Keratinocyte (primary cell): ENCODE results near the gene BCAS1. TPM values are rescaled to one million over a fixed set of nuclear protein-coding genes. Genes with fewer than 3 reads are reported as not detected.

Source experiments
- DNase-seq: peaks from one replicate; pipeline ENCODE4 v3.0.0-alpha.2; 2011; ENCODE audit warnings: low read depth, missing footprints, low spot score
- FAIRE-seq: peaks from 2 replicates; lab custom pipeline; 2011; peaks lifted over from hg19 to GRCh38; lab: Jason Lieb, UNC
- H2AFZ ChIP-seq: 2 replicates; pipeline ENCODE4 v1.6.0; 2012; ENCODE audit warnings: low read length, control low read depth, inconsistent platforms; ENCODE audit not compliant: control insufficient read depth
- H3K27ac ChIP-seq: 2 replicates; pipeline ENCODE4 v1.5.1; 2011; ENCODE audit warnings: low read length; ENCODE audit not compliant: control insufficient read depth, insufficient read depth
- H3K27me3 ChIP-seq: 3 replicates; pipeline ENCODE4 v1.6.0; 2011; ENCODE audit warnings: low read length; ENCODE audit not compliant: control insufficient read depth, insufficient read depth; ENCODE audit errors: extremely low read depth
- H3K36me3 ChIP-seq, 2 experiments: 2 replicates in 1 of 2; 3 replicates in 1 of 2; pipeline ENCODE4 v1.5.1; 2011; ENCODE audit warnings: low read length in 2 of 2, mild to moderate bottlenecking in 1 of 2; ENCODE audit not compliant: control insufficient read depth in 2 of 2, insufficient read depth in 2 of 2; ENCODE audit errors: extremely low read depth in 1 of 2
- H3K4me1 ChIP-seq: 3 replicates; pipeline ENCODE4 v1.5.1; 2011; ENCODE audit warnings: low read length; ENCODE audit not compliant: control insufficient read depth, insufficient read depth; ENCODE audit errors: extremely low read depth
- H3K4me2 ChIP-seq: 3 replicates; pipeline ENCODE4 v1.6.0; 2011; ENCODE audit warnings: low read depth, low read length; ENCODE audit not compliant: control insufficient read depth, insufficient read depth; ENCODE audit errors: extremely low read depth
- H3K4me3 ChIP-seq, 3 experiments: fragments of 200-600 bp in 1 of 3; sonication (generic) in 1 of 3; 2 replicates in 2 of 3; 3 replicates in 1 of 3; pipeline ENCODE4 v1.5.1; 2011 to 2016; ENCODE audit warnings: low read length in 3 of 3, mild to moderate bottlenecking in 3 of 3, control low read depth in 2 of 3, inconsistent platforms in 1 of 3, low read depth in 1 of 3, mixed read lengths in 1 of 3, mixed run types in 1 of 3, moderate library complexity in 1 of 3; ENCODE audit not compliant: control insufficient read depth in 2 of 3, insufficient read depth in 2 of 3; ENCODE audit errors: extremely low read depth in 1 of 3
- H3K79me2 ChIP-seq: 2 replicates; pipeline ENCODE4 v1.6.0; 2012; ENCODE audit warnings: low read length; ENCODE audit not compliant: control insufficient read depth, insufficient read depth
- H3K9ac ChIP-seq: 3 replicates; pipeline ENCODE4 v1.6.0; 2011; ENCODE audit warnings: low read length; ENCODE audit not compliant: control insufficient read depth, insufficient read depth; ENCODE audit errors: extremely low read depth
- H3K9me1 ChIP-seq: 3 replicates; pipeline ENCODE4 v1.6.0; 2011; ENCODE audit warnings: low read length; ENCODE audit not compliant: control insufficient read depth, insufficient read depth; ENCODE audit errors: extremely low read depth
- H3K9me3 ChIP-seq: 2 replicates; pipeline ENCODE4 v1.5.1; 2012; ENCODE audit warnings: low read depth, low read length; ENCODE audit not compliant: control insufficient read depth
- H4K20me1 ChIP-seq: 3 replicates; pipeline ENCODE4 v1.6.0; 2011; ENCODE audit warnings: low read length; ENCODE audit not compliant: control insufficient read depth, insufficient read depth; ENCODE audit errors: extremely low read depth
- EZH2 ChIP-seq: IDR thresholded peaks from one replicate; pipeline ENCODE4 v1.6.1; 2012; ENCODE audit warnings: inconsistent platforms, mild to moderate bottlenecking, low read length, moderate library complexity
- dilution Hi-C: fragments of 300-500 bp; cut with MboI; formaldehyde crosslinking; loops from one replicate; pipeline ENCODE4 v1.7.0; 2020; ENCODE audit warnings: low sequenced_read_pairs; ENCODE audit not compliant: extremely low pct_ligation_motif_present
- polyA plus RNA-seq, 5 experiments: library from polyadenylated mRNA; depleted of rRNA in 3 of 5; stranded (reverse) in 3 of 5; stranded (forward) in 1 of 5; unstranded in 1 of 5; fragments of >200 nt; gene quantifications; 1 replicate in 1 of 5; 2 replicates in 3 of 5; 3 replicates in 1 of 5; pipeline versions ENCODE4 v1.2.1 to v1.2.3, GENCODE V29; 2011 to 2012; ENCODE audit warnings: missing spikeins in 2 of 5, low read depth in 1 of 5, low replicate concordance in 1 of 5
- TF ChIP-seq, protein P1 (sequence below), 3 experiments: IDR thresholded peaks in 1 of 3; conservative IDR thresholded peaks in 1 of 3; optimal IDR thresholded peaks in 1 of 3; 2 replicates in 2 of 3; 3 replicates in 1 of 3; pipeline versions ENCODE3 to v1.5.1; 2011; ENCODE audit warnings: low read length in 3 of 3, mild to moderate bottlenecking in 3 of 3, moderate library complexity in 2 of 3, control low read depth in 1 of 3, inconsistent platforms in 1 of 3; ENCODE audit not compliant: insufficient read depth in 2 of 3; ENCODE audit errors: extremely low read depth in 1 of 3

Gene BCAS1
- polyA plus RNA-seq, 1 donor (not counting 4 experiments of a cell fraction or from before 2014, with no cell fraction given), result not detected

DNA sequence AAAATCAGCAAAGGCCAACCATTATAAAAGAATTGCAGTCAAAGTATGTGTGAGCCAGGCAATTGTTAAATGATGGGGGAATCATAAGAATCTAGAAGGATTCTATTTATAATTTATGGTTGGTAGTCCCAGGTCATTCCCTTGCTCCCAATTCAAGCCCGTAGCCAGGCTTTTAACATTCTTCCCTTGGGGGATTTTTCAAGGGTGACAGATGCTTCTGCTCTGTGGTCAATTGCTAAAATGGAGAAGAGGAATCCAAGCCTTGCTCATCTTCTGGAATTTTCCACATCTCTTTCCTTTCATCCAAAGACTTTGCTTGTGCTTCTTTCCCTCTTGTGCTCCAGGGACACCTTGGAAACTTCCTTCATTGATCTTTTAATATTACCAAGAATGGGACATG, 18.0 kb upstream of the BCAS1 start:
- DNase-seq (no peak), FAIRE-seq (no peak)
- Histone ChIP-seq H3K36me3 (no peaks in the 10 kb centered on the region), H3K9me1 (no peaks in the 10 kb centered on the region), H4K20me1 (no peaks in the 10 kb centered on the region), H3K9ac (no peak overlapping the region), H2AFZ (no peak overlapping the region), H3K79me2 (no peaks in the 10 kb centered on the region), H3K27me3 (no peaks in the 10 kb centered on the region), H3K4me1 (no peaks in the 10 kb centered on the region), H3K9me3 (no peaks in the 10 kb centered on the region), H3K4me3 (no peak overlapping the region), H3K27ac (no peak overlapping the region), H3K4me2 (no peak overlapping the region)
- TF ChIP-seq, protein P1, sequence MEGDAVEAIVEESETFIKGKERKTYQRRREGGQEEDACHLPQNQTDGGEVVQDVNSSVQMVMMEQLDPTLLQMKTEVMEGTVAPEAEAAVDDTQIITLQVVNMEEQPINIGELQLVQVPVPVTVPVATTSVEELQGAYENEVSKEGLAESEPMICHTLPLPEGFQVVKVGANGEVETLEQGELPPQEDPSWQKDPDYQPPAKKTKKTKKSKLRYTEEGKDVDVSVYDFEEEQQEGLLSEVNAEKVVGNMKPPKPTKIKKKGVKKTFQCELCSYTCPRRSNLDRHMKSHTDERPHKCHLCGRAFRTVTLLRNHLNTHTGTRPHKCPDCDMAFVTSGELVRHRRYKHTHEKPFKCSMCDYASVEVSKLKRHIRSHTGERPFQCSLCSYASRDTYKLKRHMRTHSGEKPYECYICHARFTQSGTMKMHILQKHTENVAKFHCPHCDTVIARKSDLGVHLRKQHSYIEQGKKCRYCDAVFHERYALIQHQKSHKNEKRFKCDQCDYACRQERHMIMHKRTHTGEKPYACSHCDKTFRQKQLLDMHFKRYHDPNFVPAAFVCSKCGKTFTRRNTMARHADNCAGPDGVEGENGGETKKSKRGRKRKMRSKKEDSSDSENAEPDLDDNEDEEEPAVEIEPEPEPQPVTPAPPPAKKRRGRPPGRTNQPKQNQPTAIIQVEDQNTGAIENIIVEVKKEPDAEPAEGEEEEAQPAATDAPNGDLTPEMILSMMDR (optimal IDR thresholded peaks at IDR 0.05 in 1 of 3, IDR thresholded peaks at IDR 0.05 in 1 of 3, conservative IDR thresholded peaks at IDR 0.05 in 1 of 3; ENCODE audit: extremely low read depth in 1 of 3, insufficient read depth in 2 of 3, low read length in 3 of 3), result no peak
- no peak for TF ChIP-seq EZH2
- dilution Hi-C loops, result no loop called here

DNA sequence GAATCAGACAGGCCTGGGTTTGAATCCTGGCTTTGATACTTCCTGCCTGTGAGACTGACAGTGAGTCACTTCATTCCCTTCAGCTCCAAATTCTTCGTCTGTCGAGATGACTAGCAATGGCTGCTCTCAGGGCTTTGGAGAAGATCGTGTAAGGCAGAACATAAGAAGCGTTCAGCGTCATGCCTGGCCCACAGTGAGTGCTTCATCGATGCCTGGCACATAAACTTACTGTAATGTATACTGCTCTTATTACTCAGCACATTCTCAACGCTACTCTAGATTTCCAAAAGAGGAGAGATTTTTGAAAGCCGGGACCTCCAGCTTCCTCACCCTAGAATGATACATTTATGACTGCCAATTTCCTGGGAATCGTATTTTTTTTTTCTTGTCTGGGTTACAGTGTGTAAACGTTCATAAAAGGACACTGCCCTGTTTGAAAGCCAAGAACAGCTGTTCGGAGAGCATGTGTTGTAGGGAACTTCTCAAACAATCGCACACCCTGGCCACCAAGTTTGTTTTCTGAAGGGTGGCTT, 16.2 kb upstream of the BCAS1 start:
- no peak overlapping the region for H3K27ac ChIP-seq
- no peak for DNase-seq
- dilution Hi-C loops, result no loop called here
- H3K4me1 ChIP-seq, result no peaks in the 10 kb centered on the region
- H3K9ac ChIP-seq, result no peak overlapping the region
- H3K4me2 ChIP-seq, result no peak overlapping the region
- TF ChIP-seq EZH2, result no peak
- TF ChIP-seq, protein P1 (optimal IDR thresholded peaks at IDR 0.05 in 1 of 3, IDR thresholded peaks at IDR 0.05 in 1 of 3, conservative IDR thresholded peaks at IDR 0.05 in 1 of 3; ENCODE audit: extremely low read depth in 1 of 3, insufficient read depth in 2 of 3, low read length in 3 of 3), result no peak
- H3K27me3 ChIP-seq, result no peaks in the 10 kb centered on the region
- no peaks in the 10 kb centered on the region for H3K36me3 ChIP-seq
- FAIRE-seq, result no peak
- no peak overlapping the region for H2AFZ ChIP-seq
- H3K9me1 ChIP-seq, result no peaks in the 10 kb centered on the region
- H3K4me3 ChIP-seq, result no peak overlapping the region
- no peaks in the 10 kb centered on the region for H3K79me2 ChIP-seq
- H3K9me3 ChIP-seq, result no peaks in the 10 kb centered on the region
- H4K20me1 ChIP-seq, result no peaks in the 10 kb centered on the region
